HT1080 (cell line): ENCODE data around the gene SUN5. TPM values are rescaled to one million over a fixed set of nuclear protein-coding genes. Genes with fewer than 3 reads are reported as not detected.
"Not testable (repeated sequence)": the region's sequence is repeated elsewhere in the genome, so short reads cannot be mapped to it uniquely, and the experiment has no call there.

ENCODE experiments used
- DNase-seq: peaks from one replicate; pipeline ENCODE4 v3.0.0-alpha.2; 2015; ENCODE audit warnings: low read depth
- total RNA-seq: library from RNA; depleted of rRNA; stranded (reverse); fragments of >200 nt; shearing (Covaris generic); gene quantifications from 2 replicates; pipeline ENCODE4 v1.2.3, GENCODE V29; 2014

The SUN5 gene
- total RNA-seq, 1 experiment from 2014 or later, result not detected

- no peak for DNase-seq
Measured at GRCh38 chr20:32978009-32978335, 26.3 kb downstream of the SUN5 start.

GRCh38 chr20:32977281-32978008 lies 26.8 kb downstream of the SUN5 start:
- DNase-seq, result no peak

- no peak for DNase-seq
Measured at GRCh38 chr20:32976746-32977145, 27.5 kb downstream of the SUN5 start.

GRCh38 chr20:32975698-32976674 lies 28.2 kb downstream of the SUN5 start:
- DNase-seq, result no peak

GRCh38 chr20:32975121-32975520 lies 29.1 kb downstream of the SUN5 start:
- DNase-seq, result not testable (repeated sequence)

GRCh38 chr20:32974204-32975064 lies 29.8 kb downstream of the SUN5 start:
- DNase-seq, result not testable (repeated sequence)

GRCh38 chr20:32973077-32973717 lies 31.0 kb downstream of the SUN5 start:
- no peak for DNase-seq

- DNase-seq, result peak; percentile 39
Measured at GRCh38 chr20:32972181-32973076, 31.8 kb downstream of the SUN5 start.

- DNase-seq, result no peak
Measured at GRCh38 chr20:32971703-32972161, 32.5 kb downstream of the SUN5 start.

GRCh38 chr20:32970973-32971300 lies 33.3 kb downstream of the SUN5 start:
- no peak for DNase-seq

- no peak for DNase-seq
Measured at GRCh38 chr20:32970115-32970972, 33.9 kb downstream of the SUN5 start.

- no peak for DNase-seq
Measured at GRCh38 chr20:32969356-32970114, 34.7 kb downstream of the SUN5 start.

- DNase-seq, result no peak
Measured at GRCh38 chr20:32968478-32969241, 35.6 kb downstream of the SUN5 start.

GRCh38 chr20:32967961-32968457 lies 36.2 kb downstream of the SUN5 start:
- no peak for DNase-seq

GRCh38 chr20:32966881-32967781 lies 37.1 kb downstream of the SUN5 start:
- no peak for DNase-seq

GRCh38 chr20:32966382-32966781 lies 37.9 kb downstream of the SUN5 start:
- no peak for DNase-seq
